Sigmoid colon (tissue), 7 donors: ENCODE data around the gene COL23A1. TPM values are rescaled to one million over a fixed set of nuclear protein-coding genes. Genes with fewer than 3 reads are reported as not detected.

ENCODE experiments used
- DNase-seq: peaks from one replicate; pipeline ENCODE4 v3.0.0-alpha.2; 2019
- H3K27ac ChIP-seq, 4 donors: fragments of 200-600 bp; sonication (generic); one replicate each; pipeline ENCODE4 v1.5.1; 2016 to 2019; ENCODE audit warnings: mild to moderate bottlenecking in 1 of 4
- H3K27me3 ChIP-seq, 3 donors: fragments of 200-600 bp; sonication (generic); one replicate each; pipeline ENCODE4 v1.5.1; 2019; ENCODE audit warnings: mild to moderate bottlenecking in 1 of 3
- H3K36me3 ChIP-seq, 4 donors: fragments of 200-600 bp; sonication (generic); one replicate each; pipeline ENCODE4 v1.5.1; 2016 to 2019
- H3K4me1 ChIP-seq, 4 donors: fragments of 200-600 bp; sonication (generic); one replicate each; pipeline ENCODE4 v1.5.1; 2017 to 2019
- H3K4me3 ChIP-seq, 4 donors: fragments of 200-600 bp; sonication (generic); one replicate each; pipeline ENCODE4 v1.5.1; 2017 to 2019; ENCODE audit warnings: mild to moderate bottlenecking in 2 of 4, moderate library complexity in 1 of 4
- H3K9me3 ChIP-seq, 4 donors: fragments of 200-600 bp in 3 of 4; sonication (generic) in 3 of 4; one replicate each; pipeline versions ENCODE4 v1.5.1 to v1.6.1; 2013 to 2019
- CTCF ChIP-seq, 4 experiments: fragments of 450-650 bp in 3 of 4; fragments of 200-600 bp in 1 of 4; IDR thresholded peaks; one replicate each; pipeline ENCODE4 v1.5.1; 2016 to 2019; ENCODE audit warnings: antibody characterized with exemption in 4 of 4, mild to moderate bottlenecking in 3 of 4, moderate library complexity in 2 of 4
- EP300 ChIP-seq, 4 donors: sonication (generic); formaldehyde crosslinking; IDR thresholded peaks; one replicate each; pipeline ENCODE4 v1.6.1; 2017; ENCODE audit warnings: antibody characterized with exemption in 4 of 4
- POLR2A ChIP-seq, 2 donors: fragments of 450-650 bp; IDR thresholded peaks; one replicate each; pipeline ENCODE4 v1.6.1; 2016; ENCODE audit warnings: antibody characterized with exemption in 2 of 2, mild to moderate bottlenecking in 2 of 2, moderate library complexity in 2 of 2
- POLR2AphosphoS5 ChIP-seq, 4 donors: sonication (generic); formaldehyde crosslinking; IDR thresholded peaks; one replicate each; pipeline ENCODE4 v1.6.1; 2017; ENCODE audit warnings: antibody characterized with exemption in 4 of 4
- WGBS, 2 donors: extraction: QIAGEN DNeasy Blood & Tissue Kit; methylation state at CpG; one replicate each; pipeline ENCODE4 v1.1.7; 2013; 5-methylcytosine and 5-hydroxymethylcytosine counted together
- intact Hi-C: fragments of 100-400 bp; cut with DNase I; formaldehyde crosslinking; loops from one replicate; pipeline ENCODE4 v1.15.1; 2023
- polyA plus RNA-seq, 3 donors: library from polyadenylated mRNA; stranded (reverse); fragments of 200-250 nt; gene quantifications; one replicate each; pipeline ENCODE4 v1.2.3, GENCODE V29; 2013
- total RNA-seq, 4 donors: library from RNA; depleted of rRNA; stranded (reverse); fragments of >200 nt; gene quantifications; one replicate each; pipeline ENCODE4 v1.1.0, GENCODE V29; 2016
- donor health status: healthy with polysubstance abuse.
- donor health status: Bipolar disorder and iron deficiency.
- donor health status: healthy.

Gene COL23A1
- total and polyA plus RNA-seq, 7 donors: 0.28 to 1.2 (median 0.57) TPM; not detected in 1

DNA sequence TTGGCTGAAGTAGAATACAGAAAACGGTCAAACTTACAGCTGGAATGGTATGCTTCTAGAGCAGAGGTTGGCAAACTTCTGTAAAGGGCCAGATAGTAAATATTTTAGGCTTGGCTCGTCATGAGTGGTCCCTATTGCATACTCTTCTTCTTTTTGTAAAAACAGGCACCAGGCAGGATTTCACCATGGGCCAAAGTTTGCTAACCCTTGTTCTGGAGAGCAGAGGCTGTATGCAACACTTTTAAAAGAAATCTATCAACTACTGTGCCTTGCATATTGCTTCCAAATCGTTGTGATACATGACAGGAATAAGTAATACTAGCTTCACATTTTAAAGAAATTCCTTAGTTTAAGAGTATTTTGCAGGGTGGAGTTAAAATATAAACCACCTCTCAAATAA, 15.6 kb upstream of the COL23A1 start:
- no peak for TF ChIP-seq POLR2A (IDR thresholded peaks at IDR 0.05)
- Histone ChIP-seq H3K9me3 (no peaks in the 10 kb centered on the region), H3K4me1 (peaks cover 0 to 30% (median 19%) of the 10 kb centered on the region in 4 donors), H3K36me3 (peaks cover 15 to 89% (median 37%) of the 10 kb centered on the region in 4 donors), H3K4me3 (no peak overlapping the region), H3K27me3 (no peaks in the 10 kb centered on the region), H3K27ac (peak overlapping the region in 3 of 4 donors; percentile 1 to 18 (median 10))
- WGBS, 2 donors: 88 to 93% methylated on average over 3 of the region's 3 CpGs
- intact Hi-C loops: loop anchor here (10.0 kb wide), 1 partner anchor 471 kb away; the partner anchor contains the start of gene RMND5B
- DNase-seq: no peak

- WGBS, 2 donors: 84 to 85% methylated on average over 2 of the region's 2 CpGs
- intact Hi-C loops: loop anchor here (10.0 kb wide), 1 partner anchor 468 kb away; the partner anchor contains the start of gene RMND5B
- Histone ChIP-seq H3K27me3 (no peaks in the 10 kb centered on the region), H3K27ac (peak overlapping the region; percentile 17 to 62 (median 56)), H3K4me1 (peaks cover 0 to 30% (median 19%) of the 10 kb centered on the region in 4 donors), H3K9me3 (no peaks in the 10 kb centered on the region), H3K4me3 (no peak overlapping the region), H3K36me3 (peaks cover 10 to 73% (median 25%) of the 10 kb centered on the region in 4 donors)
- peak in 2 of 4 donors; percentile 11 to 45 for TF ChIP-seq POLR2AphosphoS5 (IDR thresholded peaks at IDR 0.05)
- no peak for TF ChIP-seq CTCF (IDR thresholded peaks at IDR 0.05)
- no peak for DNase-seq
Measured at GRCh38 chr5:178602752-178603151, 12.6 kb upstream of the COL23A1 start.

DNA sequence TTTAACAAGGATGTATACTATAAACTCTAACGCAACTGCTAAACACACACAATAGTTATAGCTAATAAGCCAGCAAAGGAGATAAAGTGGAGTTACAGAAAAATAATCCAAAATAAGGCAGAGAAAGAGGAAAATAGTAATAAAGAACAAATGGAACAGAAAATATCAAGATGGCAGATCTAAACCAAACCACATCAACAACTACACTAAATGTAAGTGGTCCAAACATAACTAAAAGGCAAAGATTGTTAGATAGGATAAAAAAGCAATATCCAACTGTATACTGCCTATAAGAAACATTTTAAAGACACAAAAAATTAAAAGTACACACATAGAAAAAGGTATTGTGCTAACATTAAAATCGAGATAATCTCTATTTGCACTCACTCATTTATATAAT, 5.6 kb upstream of the COL23A1 start:
- no peak for DNase-seq
- Histone ChIP-seq H3K4me1 (peaks cover 0 to 9% (median 5%) of the 10 kb centered on the region in 4 donors), H3K27me3 (no peaks in the 10 kb centered on the region), H3K27ac (no peak overlapping the region), H3K36me3 (peaks cover 0 to 44% (median 0%) of the 10 kb centered on the region in 4 donors), H3K4me3 (no peak overlapping the region), H3K9me3 (peaks cover 0 to 12% (median 5%) of the 10 kb centered on the region in 4 donors)
- WGBS, 2 donors: 95 to 97% methylated on average over 2 of the region's 2 CpGs
- intact Hi-C loops: no loop called here
- no peak for TF ChIP-seq CTCF (IDR thresholded peaks at IDR 0.05)
- no peak for TF ChIP-seq EP300 (IDR thresholded peaks at IDR 0.05)
- TF ChIP-seq POLR2A (IDR thresholded peaks at IDR 0.05): no peak
- TF ChIP-seq POLR2AphosphoS5 (IDR thresholded peaks at IDR 0.05): no peak

DNA sequence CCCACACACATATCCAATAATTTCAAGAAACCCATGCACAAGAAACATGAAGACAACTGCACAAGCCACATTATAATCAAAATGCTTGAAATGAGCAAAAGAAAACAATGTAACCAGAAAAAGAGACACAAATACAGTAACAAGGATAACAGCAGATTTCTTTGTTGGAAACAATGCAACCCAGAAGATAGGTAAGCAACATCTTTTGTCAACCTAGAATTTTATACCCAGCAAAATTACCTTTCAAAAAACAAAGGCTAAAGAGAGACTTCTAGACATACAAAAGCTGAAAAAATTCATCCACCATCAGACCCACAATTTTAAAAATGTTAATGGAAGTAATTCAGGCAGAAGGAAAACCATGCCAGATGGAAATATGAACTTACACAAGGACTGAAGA, 5.0 kb upstream of the COL23A1 start:
- Histone ChIP-seq H3K27me3 (no peaks in the 10 kb centered on the region), H3K4me3 (no peak overlapping the region), H3K36me3 (peaks cover 0 to 39% (median 0%) of the 10 kb centered on the region in 4 donors), H3K4me1 (peaks cover 0 to 15% (median 11%) of the 10 kb centered on the region in 4 donors), H3K9me3 (peaks cover 0 to 12% (median 5%) of the 10 kb centered on the region in 4 donors), H3K27ac (no peak overlapping the region)
- DNase-seq: no peak
- intact Hi-C loops: no loop called here
- TF ChIP-seq POLR2AphosphoS5 (IDR thresholded peaks at IDR 0.05) (no peak), POLR2A (IDR thresholded peaks at IDR 0.05) (no peak), CTCF (IDR thresholded peaks at IDR 0.05) (no peak), EP300 (IDR thresholded peaks at IDR 0.05) (no peak)

DNA sequence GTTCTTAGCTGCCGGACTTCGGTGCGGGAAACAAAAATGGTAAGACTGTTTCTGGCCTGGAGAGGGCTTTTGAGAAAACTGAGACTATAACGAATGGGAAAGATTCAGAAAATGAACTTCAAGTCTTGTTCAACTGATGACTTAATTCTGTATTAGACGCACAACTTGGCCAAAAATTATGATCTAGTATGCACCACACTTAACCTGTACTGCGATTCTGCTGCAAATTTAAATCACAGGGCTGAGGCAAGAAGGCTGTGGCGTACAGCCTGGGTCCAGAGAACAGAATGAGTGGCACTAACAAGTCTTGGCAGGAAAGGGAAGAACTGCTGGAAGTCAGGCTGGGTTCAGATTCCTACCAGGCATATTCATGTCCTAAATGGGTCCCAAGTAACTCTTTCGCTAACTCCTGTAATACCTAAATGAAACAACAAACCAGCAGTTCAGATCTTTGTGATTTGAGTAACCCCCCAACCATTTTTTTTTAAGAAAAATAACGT, 781 bp upstream of the COL23A1 start:
- H3K9me3 ChIP-seq: peaks cover 0 to 12% (median 5%) of the 10 kb centered on the region in 4 donors
- TF ChIP-seq CTCF (IDR thresholded peaks at IDR 0.05) (no peak), POLR2A (IDR thresholded peaks at IDR 0.05) (no peak), POLR2AphosphoS5 (IDR thresholded peaks at IDR 0.05) (no peak), EP300 (IDR thresholded peaks at IDR 0.05) (no peak)
- H3K4me3 ChIP-seq: peak overlapping the region in 2 of 4 donors; percentile 52 to 60
- peaks cover 0 to 20% (median 0%) of the 10 kb centered on the region in 4 donors for H3K36me3 ChIP-seq
- no peak for DNase-seq
- H3K27ac ChIP-seq: peak overlapping the region in 3 of 4 donors; percentile 0 to 56 (median 55)
- intact Hi-C loops: loop anchor here (1.0 to 2.0 kb wide), 2 partner anchors 311 to 358 kb away; partner anchors contain the start of gene PHYKPL
- WGBS, 2 donors: 39 to 41% methylated on average over 9 of the region's 9 CpGs
- peaks cover 0 to 27% (median 21%) of the 10 kb centered on the region in 4 donors for H3K4me1 ChIP-seq
- peaks cover 3 to 23% (median 20%) of the 10 kb centered on the region in 3 donors for H3K27me3 ChIP-seq
